EH (cell line): Measurements from ENCODE around the gene HIC1.

ENCODE experiments used
- DNase-seq: peaks from one replicate; pipeline ENCODE4 v3.0.0-alpha.2; 2015; ENCODE audit warnings: low read depth

Gene HIC1, protein sequence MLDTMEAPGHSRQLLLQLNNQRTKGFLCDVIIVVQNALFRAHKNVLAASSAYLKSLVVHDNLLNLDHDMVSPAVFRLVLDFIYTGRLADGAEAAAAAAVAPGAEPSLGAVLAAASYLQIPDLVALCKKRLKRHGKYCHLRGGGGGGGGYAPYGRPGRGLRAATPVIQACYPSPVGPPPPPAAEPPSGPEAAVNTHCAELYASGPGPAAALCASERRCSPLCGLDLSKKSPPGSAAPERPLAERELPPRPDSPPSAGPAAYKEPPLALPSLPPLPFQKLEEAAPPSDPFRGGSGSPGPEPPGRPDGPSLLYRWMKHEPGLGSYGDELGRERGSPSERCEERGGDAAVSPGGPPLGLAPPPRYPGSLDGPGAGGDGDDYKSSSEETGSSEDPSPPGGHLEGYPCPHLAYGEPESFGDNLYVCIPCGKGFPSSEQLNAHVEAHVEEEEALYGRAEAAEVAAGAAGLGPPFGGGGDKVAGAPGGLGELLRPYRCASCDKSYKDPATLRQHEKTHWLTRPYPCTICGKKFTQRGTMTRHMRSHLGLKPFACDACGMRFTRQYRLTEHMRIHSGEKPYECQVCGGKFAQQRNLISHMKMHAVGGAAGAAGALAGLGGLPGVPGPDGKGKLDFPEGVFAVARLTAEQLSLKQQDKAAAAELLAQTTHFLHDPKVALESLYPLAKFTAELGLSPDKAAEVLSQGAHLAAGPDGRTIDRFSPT

GRCh38 chr17:2054512-2055291 lies at the start of gene HIC1:
Gene HIC1 (plus strand): TSS chr17:2055103. CDS start chr17:2056691, 1,588 bp downstream.
- peak; percentile 83 for DNase-seq

- no peak for DNase-seq
These were observed 46.4 kb upstream of the HIC1 start for GRCh38 chr17:2008332-2009126.

- DNase-seq: no peak
These were observed 45.2 kb upstream of the HIC1 start for GRCh38 chr17:2009737-2010136.

- peak; percentile 90 for DNase-seq
These were observed 43.2 kb upstream of the HIC1 start for GRCh38 chr17:2011411-2012371.

DNA sequence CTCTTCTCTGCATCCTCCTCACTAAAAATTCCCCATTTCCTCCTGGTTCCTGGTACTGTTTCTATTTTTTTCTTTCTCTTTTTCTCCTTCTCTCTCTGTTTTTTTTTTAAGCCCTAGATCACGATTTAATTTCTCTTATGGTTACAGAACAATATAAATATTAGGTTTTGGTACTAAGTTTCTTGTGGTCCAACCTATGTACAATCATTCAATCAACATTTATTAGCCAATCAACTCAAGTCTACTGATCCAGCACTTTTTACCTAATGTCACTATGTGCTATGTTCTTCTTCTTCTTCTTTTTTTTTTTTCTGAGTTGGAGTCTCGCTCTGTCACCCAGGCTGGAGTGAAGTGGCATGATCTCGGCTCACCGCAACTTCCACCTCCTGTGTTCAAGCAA lies 42.4 kb upstream of the HIC1 start:
- DNase-seq: no peak

DNA sequence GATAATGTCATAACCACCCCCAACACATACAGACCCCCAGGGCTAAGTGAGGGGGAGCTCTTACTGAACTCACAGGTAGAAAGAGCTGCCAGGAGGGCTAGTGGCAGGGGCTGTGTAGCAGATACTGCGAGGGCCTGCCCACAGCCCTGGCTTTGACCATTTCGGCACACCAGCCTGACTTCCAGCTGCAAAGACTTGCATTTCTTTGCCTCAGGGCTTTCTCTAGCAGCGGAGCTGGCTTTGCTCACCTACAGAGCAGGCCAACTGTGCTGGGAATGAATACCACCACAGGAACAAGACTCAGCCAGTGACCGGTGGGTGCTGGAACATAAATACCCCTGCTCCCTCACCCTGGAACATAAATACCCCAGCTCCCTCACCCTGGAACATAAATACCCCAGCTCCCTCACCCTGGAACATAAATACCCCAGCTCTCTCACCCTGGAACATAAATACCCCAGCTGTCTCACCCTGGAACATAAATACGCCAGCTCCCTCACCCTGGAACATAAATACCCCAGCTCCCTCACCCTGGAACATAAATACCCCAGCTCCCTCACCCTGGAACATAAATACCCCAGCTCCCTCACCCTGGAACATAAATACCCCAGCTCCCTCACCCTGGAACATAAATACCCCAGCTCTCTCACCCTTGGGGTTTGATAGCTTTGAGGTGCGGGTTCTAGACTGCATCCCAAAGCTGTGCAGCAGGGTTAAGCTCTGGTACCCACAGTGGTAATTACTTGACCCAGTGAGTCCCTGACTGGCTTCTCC lies 41.5 kb upstream of the HIC1 start:
- peak; percentile 26 for DNase-seq

GRCh38 chr17:2013994-2014317 lies 40.9 kb upstream of the HIC1 start:
- DNase-seq: peak; percentile 51

GRCh38 chr17:2015314-2015713 lies 39.6 kb upstream of the HIC1 start:
- DNase-seq: no peak

DNA sequence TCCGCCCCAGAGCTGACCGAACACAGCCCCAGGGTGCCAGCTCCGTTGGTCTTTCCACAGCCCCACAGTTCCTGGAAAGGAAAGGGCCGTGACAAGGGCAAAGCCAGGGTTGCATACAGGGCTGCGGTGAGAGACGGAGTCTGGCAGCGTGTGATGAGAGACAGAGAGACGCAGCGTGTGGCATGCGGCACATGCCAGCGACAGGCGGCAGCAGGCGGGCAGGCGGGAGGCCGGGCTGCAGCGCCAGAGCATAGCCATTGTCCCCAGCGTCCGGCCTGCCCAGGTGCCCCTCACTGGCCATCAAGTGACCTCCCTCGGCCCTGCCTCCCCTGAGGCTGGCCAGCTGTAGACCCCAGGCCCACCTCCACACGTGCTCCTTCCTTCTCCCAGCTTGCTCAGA lies 38.4 kb upstream of the HIC1 start:
- DNase-seq: no peak

GRCh38 chr17:2017274-2017941 lies 37.5 kb upstream of the HIC1 start:
- no peak for DNase-seq

- no peak for DNase-seq
These were observed 36.0 kb upstream of the HIC1 start for GRCh38 chr17:2018716-2019510.

GRCh38 chr17:2019723-2020122 lies 35.2 kb upstream of the HIC1 start:
- no peak for DNase-seq

GRCh38 chr17:2020721-2021120 lies 34.2 kb upstream of the HIC1 start:
- no peak for DNase-seq

GRCh38 chr17:2022647-2023240 lies 32.2 kb upstream of the HIC1 start:
- no peak for DNase-seq

DNA sequence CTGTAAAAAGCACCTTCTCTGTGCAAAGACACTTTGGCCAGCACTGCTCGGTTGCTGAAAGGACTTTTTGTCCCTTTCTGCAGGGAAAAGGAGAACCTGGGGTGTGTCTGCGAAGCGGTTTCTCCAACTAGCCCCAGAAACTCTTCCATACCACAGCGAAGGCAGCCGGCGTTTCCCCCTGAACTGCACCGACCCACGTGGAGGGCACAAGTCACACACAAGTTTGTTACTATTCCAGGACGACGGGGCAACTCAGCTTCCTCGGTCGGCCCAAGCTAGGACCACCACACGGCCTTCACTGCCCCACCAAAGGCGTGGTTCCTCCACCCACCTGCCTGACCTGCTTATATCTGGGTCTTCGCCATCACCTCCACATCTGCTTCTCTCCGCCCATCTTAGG lies 31.6 kb upstream of the HIC1 start:
- DNase-seq: no peak

DNA sequence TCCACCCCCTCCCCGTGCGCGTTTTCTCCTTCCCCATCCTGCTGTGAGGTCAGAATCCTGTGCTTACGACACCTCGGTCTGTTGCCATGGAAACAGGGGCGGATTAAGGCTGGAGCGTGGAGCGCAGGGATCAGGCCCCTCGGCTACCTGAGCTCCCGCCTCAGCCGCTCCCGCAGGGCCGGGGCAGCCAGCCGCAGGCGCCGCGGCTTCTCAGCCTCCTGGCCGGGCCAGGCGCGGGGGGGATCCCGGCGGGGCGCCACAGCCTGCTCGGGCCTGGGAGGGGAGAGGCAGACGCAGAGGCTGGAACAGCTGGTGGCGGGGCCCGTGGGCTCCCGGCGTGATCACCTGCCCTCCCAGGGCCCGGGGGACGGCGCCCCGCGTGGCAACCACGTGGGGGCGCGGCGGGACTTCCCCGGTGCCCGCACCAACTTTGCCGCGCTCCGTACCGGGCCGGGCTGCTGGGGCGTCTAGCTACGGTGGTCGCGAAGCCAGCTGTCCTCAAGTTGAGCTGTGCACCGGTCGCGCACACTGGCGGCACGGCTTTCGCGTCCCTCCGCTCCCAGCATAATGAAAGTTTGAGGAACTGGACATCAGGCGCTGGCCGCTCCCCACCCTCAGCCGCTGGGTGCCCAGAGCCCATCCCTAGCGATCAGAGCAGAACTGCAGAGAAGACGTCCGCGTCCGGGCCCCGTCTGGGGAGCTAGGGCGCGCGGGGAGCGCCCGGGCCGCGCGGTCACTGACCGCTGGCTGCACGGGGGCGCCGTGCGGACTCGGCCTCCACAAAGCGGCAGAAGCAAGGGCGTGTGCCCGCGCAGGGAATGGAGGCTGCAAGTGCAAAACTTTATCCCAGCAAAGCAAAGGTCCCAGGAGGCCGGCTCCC lies 31.0 kb upstream of the HIC1 start:
- DNase-seq: peak; percentile 60

- no peak for DNase-seq
These were observed 30.2 kb upstream of the HIC1 start for GRCh38 chr17:2024572-2025219.
